HEK293T (cell line): Measurements from ENCODE around the gene ZNF594.
"Not testable (repeated sequence)": the region's sequence is repeated elsewhere in the genome, so short reads cannot be mapped to it uniquely, and the experiment has no call there.

Experiments
- CTCF ChIA-PET: fragments of 350-600 bp; formaldehyde crosslinking; extraction: SDS; loops from one replicate; lab custom pipeline; 2021; ENCODE audit warnings: antibody characterized with exemption, inconsistent platforms; lab: Yijun Ruan, JAX
- POLR2A ChIA-PET: fragments of 350-600 bp; formaldehyde crosslinking; extraction: SDS; loops from one replicate; lab custom pipeline; 2020; ENCODE audit warnings: antibody characterized with exemption, inconsistent platforms; lab: Yijun Ruan, JAX
- DNase-seq: peaks from one replicate; pipeline ENCODE4 v3.0.0; 2012; ENCODE audit warnings: mixed read lengths; ENCODE audit errors: extremely low spot score
- ARNT ChIP-seq: fragments of 450-650 bp; IDR thresholded peaks from 2 replicates; pipeline ENCODE4 v1.6.1; 2017; ENCODE audit warnings: mild to moderate bottlenecking
- BHLHE40 ChIP-seq: fragments of 450-650 bp; IDR thresholded peaks from 2 replicates; pipeline ENCODE4 v1.6.1; 2016; ENCODE audit warnings: mild to moderate bottlenecking, moderate library complexity, borderline replicate concordance
- CTBP1 ChIP-seq: fragments of 450-650 bp; IDR thresholded peaks from 2 replicates; pipeline ENCODE4 v1.6.1; 2016; ENCODE audit warnings: borderline replicate concordance
- ELF4 ChIP-seq: fragments of 450-650 bp; IDR thresholded peaks from 2 replicates; pipeline ENCODE4 v1.6.1; 2017; ENCODE audit warnings: antibody characterized with exemption
- FOXA1 ChIP-seq: fragments of 450-650 bp; IDR thresholded peaks from 2 replicates; pipeline ENCODE4 v1.6.1; 2016; ENCODE audit warnings: mild to moderate bottlenecking
- FOXK2 ChIP-seq: fragments of 450-650 bp; IDR thresholded peaks from 2 replicates; pipeline ENCODE4 v1.6.1; 2016; ENCODE audit warnings: mild to moderate bottlenecking
- FOXM1 ChIP-seq: fragments of 450-650 bp; IDR thresholded peaks from 2 replicates; pipeline ENCODE4 v1.6.1; 2017; ENCODE audit warnings: mild to moderate bottlenecking, borderline replicate concordance
- HDGF ChIP-seq: fragments of 450-650 bp; IDR thresholded peaks from 2 replicates; pipeline ENCODE4 v1.6.1; 2017; ENCODE audit warnings: antibody characterized with exemption, borderline replicate concordance
- L3MBTL2 ChIP-seq: fragments of 450-650 bp; conservative IDR thresholded peaks from 2 replicates; pipeline ENCODE4 v1.6.1; 2016; ENCODE audit warnings: mild to moderate bottlenecking
- NFRKB ChIP-seq: fragments of 450-650 bp; IDR thresholded peaks from 2 replicates; pipeline ENCODE4 v1.6.1; 2016; ENCODE audit warnings: mild to moderate bottlenecking, moderate library complexity
- SP1 ChIP-seq: fragments of 450-650 bp; IDR thresholded peaks from 2 replicates; pipeline ENCODE4 v1.6.1; 2017
- SUZ12 ChIP-seq: fragments of 450-650 bp; IDR thresholded peaks from 2 replicates; pipeline ENCODE4 v1.6.1; 2016; ENCODE audit warnings: mild to moderate bottlenecking
- TARDBP ChIP-seq: fragments of 450-650 bp; IDR thresholded peaks from 2 replicates; pipeline ENCODE4 v1.6.1; 2016
- ZNF384 ChIP-seq: fragments of 450-650 bp; IDR thresholded peaks from 2 replicates; pipeline ENCODE4 v1.6.1; 2016
- TF ChIP-seq, protein P1 (sequence below): fragments of 450-650 bp; IDR thresholded peaks from 2 replicates; pipeline ENCODE4 v1.6.1; 2016

Gene ZNF594

DNA sequence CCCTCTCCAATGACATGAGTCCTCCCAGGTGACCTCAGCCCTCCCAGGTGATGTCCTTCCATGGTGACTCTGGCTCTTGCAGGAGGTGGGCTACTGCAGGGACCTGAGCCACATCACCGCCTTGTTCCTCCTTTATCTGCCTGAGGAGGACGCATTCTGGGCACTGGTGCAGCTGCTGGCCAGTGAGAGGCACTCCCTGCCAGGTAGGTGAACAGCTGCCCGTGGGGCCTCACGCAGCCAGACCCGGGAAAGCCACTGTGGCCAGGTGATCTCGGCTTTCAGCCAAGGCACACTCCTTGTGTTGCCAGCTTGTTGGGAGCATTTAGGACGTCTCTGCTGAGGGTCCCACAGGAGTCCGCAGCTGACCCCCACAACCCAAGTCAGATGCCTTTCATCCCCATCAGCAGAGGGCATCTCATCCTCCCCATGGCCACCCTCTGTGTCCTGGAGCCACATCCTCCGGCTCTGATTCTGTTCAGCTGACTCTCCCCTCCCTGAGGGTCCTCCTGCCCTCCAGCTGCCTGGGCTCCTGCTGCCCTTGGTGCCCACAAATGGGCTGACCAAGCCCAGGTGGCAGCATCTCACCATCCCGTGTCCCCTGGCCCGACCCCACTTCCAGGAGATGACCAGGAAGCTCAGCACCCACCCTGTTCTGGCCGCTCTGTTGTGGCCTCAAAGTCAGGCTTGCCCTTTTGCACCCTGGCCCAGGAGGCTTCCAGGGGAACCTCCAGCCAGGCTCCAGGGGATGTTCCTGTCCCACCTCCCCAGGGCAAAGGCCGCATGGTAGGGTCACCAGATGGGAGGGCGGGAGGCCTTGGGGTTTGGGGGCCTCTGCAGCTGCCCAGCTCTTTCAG lies 55.7 kb downstream of the ZNF594 start:
- TF ChIP-seq, protein P1, sequence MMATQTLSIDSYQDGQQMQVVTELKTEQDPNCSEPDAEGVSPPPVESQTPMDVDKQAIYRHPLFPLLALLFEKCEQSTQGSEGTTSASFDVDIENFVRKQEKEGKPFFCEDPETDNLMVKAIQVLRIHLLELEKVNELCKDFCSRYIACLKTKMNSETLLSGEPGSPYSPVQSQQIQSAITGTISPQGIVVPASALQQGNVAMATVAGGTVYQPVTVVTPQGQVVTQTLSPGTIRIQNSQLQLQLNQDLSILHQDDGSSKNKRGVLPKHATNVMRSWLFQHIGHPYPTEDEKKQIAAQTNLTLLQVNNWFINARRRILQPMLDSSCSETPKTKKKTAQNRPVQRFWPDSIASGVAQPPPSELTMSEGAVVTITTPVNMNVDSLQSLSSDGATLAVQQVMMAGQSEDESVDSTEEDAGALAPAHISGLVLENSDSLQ: no peak
- TF ChIP-seq BHLHE40: no peak
- no peak for TF ChIP-seq FOXK2
- TF ChIP-seq ARNT: no peak
- TF ChIP-seq SP1: no peak
- TF ChIP-seq HDGF: no peak
- no peak for TF ChIP-seq ZNF384
- no peak for TF ChIP-seq CTBP1
- no peak for TF ChIP-seq FOXM1
- no peak for TF ChIP-seq SUZ12
- TF ChIP-seq ELF4: no peak
- no peak for TF ChIP-seq NFRKB
- no peak for TF ChIP-seq L3MBTL2
- no peak for DNase-seq
- ChIA-PET CTCF (no interaction called here), POLR2A (no interaction called here)

DNA sequence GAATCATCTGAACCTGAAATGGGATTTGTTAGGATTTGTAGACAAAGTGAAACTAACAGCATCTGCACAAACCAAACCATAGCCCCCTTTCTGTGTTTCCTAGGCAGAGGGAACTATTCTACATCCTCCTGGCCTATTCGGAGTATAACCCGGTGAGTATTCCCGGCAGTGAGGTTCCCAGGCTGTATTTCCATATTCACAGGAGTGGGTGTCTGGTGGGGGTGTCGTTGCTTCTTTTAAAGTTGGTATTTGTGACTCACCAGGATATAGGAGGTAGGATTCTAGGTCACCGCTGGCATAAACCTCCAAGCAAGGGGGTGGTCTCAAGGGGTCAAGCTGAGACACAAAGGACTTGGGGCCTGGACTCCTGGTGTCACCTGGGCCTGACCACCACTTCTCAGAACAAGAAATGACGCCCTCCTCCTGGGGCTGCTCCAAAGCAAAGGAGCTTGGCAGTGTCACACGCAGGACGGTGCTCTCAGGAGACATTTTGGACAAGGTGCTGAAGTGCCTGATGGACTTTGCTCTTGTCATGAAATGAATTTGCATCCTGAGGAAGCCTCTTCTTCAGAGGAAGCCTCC lies 56.4 kb downstream of the ZNF594 start:
- CTCF ChIA-PET, POLR2A ChIA-PET, DNase-seq: not testable (repeated sequence)

DNA sequence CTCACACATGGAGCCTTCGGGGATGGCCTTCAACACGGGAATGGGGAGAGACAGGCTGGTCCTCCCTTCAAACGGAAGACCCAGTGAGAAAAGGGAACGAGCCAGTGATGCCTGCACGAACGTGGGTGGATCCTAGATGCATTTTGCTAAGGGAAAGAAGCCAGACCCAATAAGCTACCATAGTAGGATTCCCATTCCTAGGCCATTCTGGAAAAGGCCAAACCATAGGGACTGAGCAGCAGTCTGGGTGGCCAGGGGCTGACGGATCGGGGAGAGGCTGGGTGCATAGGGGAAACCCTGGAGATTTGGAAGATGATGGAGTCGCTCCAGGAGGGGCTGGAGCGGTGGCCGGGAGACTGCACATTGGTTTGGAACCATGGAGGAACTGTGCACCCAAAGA lies 57.1 kb downstream of the ZNF594 start:
- POLR2A ChIA-PET, CTCF ChIA-PET, DNase-seq: not testable (repeated sequence)

DNA sequence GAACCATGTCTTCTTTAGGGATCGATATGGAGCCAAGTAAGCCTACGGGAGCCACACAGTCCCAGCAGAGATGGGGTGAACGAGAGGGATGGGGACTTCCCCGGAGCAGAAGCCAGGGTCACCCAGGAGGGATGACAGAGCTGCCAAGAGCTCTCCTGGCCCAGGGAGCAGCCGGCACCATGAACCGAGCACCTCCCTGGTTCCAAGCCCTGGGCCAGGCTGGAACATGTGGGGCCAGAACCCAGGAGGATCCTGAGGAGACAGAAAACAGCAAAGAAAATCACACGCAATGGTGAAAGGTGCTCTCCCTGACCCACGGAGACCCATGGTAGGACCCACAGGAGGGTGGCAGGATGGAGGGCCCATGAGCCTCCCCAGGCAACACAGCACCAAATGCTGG lies 57.7 kb downstream of the ZNF594 start:
- CTCF ChIA-PET, DNase-seq, POLR2A ChIA-PET: not testable (repeated sequence)

DNA sequence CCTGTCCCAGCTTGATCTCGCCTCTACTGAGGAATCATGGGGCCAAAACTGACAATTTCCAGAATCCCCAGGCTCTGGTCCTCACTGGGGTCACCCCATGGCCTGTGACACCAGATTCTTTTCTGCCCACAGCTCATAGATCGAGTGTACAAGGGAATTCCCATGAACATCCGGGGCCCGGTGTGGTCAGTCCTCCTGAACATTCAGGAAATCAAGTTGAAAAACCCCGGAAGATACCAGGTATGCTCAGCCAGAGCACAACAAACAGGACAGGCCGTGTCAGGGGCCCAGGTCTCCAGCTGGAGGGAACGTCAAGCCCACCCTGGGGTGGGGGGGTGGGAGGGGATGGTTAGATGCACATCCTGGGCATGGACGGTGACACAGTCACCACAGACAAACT lies 58.4 kb downstream of the ZNF594 start:
- DNase-seq: no peak
- ChIA-PET POLR2A (no interaction called here), CTCF (no interaction called here)
- no peak for TF ChIP-seq CTBP1
- TF ChIP-seq, protein P1: no peak
- TF ChIP-seq BHLHE40: no peak
- TF ChIP-seq NFRKB: no peak
- no peak for TF ChIP-seq FOXM1
- TF ChIP-seq ZNF384: no peak
- TF ChIP-seq ELF4: no peak
- TF ChIP-seq ARNT: no peak

DNA sequence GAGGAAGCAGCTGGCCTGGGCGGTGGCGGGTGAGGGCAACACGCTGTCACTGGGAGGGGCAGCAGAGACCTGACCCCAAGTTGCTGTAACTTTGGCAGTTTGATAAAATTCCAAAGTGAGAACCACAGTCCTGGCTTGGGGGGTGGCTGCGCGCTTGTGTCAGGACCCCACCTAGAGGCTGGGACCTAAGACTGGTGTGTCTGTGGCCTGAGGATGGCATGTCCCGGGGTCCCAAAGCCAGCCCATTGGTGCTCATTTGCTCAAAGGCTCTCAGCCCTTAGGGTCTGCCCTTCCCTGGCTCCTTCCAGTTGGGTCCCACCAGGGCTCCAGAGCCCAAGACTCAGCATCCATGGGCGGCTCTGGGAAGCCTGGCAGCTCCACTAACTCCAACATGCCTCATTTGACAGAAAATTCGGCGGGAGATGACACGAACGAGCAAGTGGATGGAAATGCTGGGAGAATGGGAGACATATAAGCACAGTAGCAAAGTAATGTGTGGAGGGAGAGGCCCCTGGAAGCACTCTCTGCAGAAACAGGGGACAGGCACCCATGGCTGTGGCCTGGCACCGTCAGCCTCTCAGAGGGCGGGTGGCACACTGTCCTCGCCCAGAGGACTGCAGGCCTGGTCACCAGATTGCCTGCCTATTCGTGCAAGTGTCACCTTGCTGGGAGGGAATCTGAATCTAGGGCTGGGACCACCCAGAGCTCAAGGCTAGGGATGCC lies 59.0 kb downstream of the ZNF594 start:
- CTCF ChIA-PET, POLR2A ChIA-PET, DNase-seq: not testable (repeated sequence)

DNA sequence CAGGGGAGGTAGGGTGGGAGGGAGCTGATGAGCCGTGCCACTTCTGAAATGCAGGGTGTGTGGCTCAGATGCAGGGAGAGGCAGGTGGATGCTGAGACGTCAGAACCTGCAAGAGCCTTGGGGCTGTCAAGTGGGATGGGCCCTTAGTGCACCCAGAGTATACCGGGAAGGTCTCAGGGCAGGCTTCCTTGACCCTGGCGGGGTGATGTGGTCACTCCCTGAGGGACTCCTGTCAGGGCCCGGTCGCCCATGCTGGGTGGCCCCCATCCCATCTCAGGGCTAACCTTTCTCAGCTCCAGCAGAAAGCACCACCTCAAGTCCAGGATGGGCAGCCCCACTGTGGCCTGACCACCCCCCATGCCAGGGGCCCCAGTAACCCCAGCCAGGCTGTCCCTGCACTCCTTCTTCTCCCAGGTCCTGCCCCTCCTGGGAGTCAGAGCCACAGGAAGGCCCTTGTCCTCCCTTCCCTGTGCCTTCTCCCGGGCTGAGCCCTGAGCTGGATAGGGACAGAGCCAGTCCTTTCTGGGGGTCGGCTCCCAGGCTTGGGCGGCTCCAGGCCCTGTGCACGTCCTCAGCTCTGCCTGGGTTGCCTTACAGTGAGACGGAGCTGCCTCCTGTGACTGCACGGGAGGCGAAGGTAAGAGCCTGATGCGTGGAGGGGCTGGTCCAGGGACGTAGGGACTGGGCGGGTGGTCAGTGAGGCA lies 59.7 kb downstream of the ZNF594 start:
- DNase-seq, POLR2A ChIA-PET, CTCF ChIA-PET: not testable (repeated sequence)

DNA sequence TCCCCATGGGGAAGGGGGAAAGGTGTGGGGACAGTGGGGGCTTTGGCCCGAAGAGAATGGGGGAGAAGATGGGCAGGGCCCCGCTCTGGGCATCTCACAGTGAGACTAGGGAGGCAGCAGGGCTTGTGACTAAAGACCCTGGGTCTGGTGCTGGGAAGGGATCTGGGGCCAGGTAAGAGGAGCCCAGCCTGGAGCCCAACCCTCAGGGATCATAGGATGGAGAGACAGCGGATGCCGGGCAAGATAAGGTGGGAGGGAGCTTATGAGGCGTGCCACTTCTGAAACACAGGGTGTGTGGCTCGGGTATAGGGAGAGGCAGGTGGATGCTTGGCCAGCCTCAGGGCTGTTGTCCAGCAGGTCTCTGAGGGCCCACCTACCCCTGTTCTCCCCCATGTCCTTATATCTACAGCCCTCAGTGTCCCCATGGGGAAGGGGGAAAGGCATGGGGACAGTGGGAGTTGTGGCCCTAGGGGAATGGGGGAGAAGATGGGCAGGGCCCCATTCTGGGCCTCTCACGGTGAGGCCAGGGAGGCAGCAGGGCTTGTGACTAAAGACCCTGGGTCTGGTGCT lies 60.4 kb downstream of the ZNF594 start:
- DNase-seq: no peak
- TF ChIP-seq L3MBTL2 (no peak), SUZ12 (no peak), ELF4 (no peak), TARDBP (no peak), BHLHE40 (no peak), HDGF (no peak), FOXK2 (no peak), FOXM1 (no peak), SP1 (no peak), NFRKB (no peak), ZNF384 (no peak), FOXA1 (no peak), CTBP1 (no peak)
- TF ChIP-seq, protein P1: no peak
- ChIA-PET POLR2A (no interaction called here), CTCF (no interaction called here)

DNA sequence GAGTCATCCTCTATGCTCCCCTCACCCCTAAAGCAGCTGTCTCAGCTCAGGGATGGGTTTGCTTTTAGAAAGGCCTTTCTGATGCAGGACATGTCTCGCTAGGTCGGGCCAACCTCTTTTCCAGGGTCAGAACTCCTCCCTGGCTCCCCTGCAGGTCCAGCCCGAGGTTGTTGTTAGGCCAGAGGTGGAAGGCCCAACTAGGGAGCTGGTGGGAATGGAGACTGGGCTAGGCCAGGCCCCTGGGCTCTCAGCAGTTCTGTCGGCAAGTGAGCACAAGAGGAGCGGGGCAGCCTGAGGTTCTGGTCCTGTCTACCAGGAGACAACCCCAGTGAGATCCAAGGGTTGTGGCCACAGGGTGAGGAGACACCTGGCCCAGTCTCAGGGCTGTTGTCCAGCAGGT lies 61.0 kb downstream of the ZNF594 start:
- CTCF ChIA-PET, POLR2A ChIA-PET, DNase-seq: not testable (repeated sequence)

DNA sequence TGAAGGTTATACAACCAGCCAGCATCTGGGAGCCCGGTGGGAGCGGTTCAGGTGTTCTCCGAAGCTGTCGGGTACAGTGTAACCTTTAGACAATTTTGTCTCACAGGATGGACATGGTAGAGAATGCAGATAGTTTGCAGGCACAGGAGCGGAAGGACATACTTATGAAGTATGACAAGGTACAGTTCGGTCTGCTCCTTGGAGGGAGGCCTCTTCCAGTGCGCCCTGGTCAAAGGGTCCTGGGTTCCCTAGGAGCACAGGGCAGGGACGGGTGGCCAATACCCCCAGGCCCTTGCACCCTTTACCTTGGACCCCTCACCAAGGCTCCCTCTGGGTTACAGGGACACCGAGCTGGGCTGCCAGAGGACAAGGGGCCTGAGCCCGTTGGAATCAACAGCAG lies 61.4 kb downstream of the ZNF594 start:
- CTCF ChIA-PET, POLR2A ChIA-PET, DNase-seq: not testable (repeated sequence)

DNA sequence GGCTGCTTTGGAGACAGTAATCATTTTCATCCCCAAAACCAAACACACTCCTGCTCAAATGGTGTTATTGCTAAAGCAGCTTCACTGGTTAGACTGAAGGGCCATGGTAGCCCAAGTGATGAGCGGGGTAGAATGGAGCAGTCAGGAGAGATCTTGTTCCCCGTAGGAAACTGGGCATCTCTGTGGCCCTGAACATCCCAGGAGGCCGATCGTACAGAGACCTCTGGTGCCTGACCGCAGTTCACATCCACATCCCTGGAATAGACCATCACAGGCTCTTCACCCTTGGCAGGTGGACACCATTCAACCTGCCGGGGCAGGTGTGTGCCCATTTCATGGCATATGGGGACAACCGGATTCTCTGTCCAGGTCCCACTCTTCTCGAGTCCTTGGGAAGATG lies 61.9 kb downstream of the ZNF594 start:
- POLR2A ChIA-PET, CTCF ChIA-PET: not testable (repeated sequence)

More for the DNA sequence above, 61.9 kb downstream of the ZNF594 start:
- DNase-seq: not testable (repeated sequence)
